Epithelial cell of proximal tubule (primary cell): ENCODE results near the gene DNAAF5. TPM values are rescaled to one million over a fixed set of nuclear protein-coding genes. Genes with fewer than 3 reads are reported as not detected.

Source experiments
- DNase-seq: peaks from one replicate; pipeline ENCODE4 v3.0.0-alpha.2; 2011; ENCODE audit warnings: low read depth
- H3K4me3 ChIP-seq: 2 replicates; pipeline ENCODE4 v1.5.1; 2011; ENCODE audit warnings: low read depth, mild to moderate bottlenecking, low read length
- total RNA-seq: library from RNA; depleted of rRNA; stranded (reverse); fragments of >200 nt; gene quantifications from 2 replicates; pipeline ENCODE4 v1.2.3, GENCODE V29; 2015
- TF ChIP-seq, protein P1 (sequence below): conservative IDR thresholded peaks from 2 replicates; pipeline ENCODE4 v1.5.1; 2012; ENCODE audit warnings: low read depth, mild to moderate bottlenecking, low read length

DNAAF5 gene
- total RNA-seq, 1 donor from 2014 or later = 64.1 TPM

GRCh38 chr7:772861-773621 is 46.5 kb downstream of the DNAAF5 start:
- no peak for DNase-seq
- H3K4me3 ChIP-seq = no peak overlapping the region
- TF ChIP-seq, protein P1, sequence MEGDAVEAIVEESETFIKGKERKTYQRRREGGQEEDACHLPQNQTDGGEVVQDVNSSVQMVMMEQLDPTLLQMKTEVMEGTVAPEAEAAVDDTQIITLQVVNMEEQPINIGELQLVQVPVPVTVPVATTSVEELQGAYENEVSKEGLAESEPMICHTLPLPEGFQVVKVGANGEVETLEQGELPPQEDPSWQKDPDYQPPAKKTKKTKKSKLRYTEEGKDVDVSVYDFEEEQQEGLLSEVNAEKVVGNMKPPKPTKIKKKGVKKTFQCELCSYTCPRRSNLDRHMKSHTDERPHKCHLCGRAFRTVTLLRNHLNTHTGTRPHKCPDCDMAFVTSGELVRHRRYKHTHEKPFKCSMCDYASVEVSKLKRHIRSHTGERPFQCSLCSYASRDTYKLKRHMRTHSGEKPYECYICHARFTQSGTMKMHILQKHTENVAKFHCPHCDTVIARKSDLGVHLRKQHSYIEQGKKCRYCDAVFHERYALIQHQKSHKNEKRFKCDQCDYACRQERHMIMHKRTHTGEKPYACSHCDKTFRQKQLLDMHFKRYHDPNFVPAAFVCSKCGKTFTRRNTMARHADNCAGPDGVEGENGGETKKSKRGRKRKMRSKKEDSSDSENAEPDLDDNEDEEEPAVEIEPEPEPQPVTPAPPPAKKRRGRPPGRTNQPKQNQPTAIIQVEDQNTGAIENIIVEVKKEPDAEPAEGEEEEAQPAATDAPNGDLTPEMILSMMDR = no peak

DNA sequence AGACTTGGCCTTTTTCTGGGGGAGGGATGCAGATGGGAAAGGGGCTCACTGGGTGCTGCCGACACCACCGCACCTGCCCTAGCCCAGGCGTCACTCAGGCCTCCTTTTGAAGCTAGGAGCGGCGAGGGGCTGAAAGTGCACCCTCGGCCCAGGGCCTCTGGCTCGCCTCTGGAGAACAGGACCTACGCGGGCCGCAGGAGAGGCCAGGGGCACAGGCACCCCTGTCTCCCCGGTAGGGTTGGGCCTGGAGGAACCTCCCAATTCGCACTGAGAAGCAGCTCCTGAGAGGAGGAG is 47.1 kb downstream of the DNAAF5 start:
- DNase-seq = no peak
- TF ChIP-seq, protein P1 = no peak
- no peak overlapping the region for H3K4me3 ChIP-seq

GRCh38 chr7:774161-775109 is 47.9 kb downstream of the DNAAF5 start:
- DNase-seq = no peak
- H3K4me3 ChIP-seq = no peak overlapping the region
- TF ChIP-seq, protein P1 = peak; percentile 69

- DNase-seq = no peak
- no peak overlapping the region for H3K4me3 ChIP-seq
- TF ChIP-seq, protein P1 = no peak
Measured at GRCh38 chr7:776381-776780, 49.9 kb downstream of the DNAAF5 start.

DNA sequence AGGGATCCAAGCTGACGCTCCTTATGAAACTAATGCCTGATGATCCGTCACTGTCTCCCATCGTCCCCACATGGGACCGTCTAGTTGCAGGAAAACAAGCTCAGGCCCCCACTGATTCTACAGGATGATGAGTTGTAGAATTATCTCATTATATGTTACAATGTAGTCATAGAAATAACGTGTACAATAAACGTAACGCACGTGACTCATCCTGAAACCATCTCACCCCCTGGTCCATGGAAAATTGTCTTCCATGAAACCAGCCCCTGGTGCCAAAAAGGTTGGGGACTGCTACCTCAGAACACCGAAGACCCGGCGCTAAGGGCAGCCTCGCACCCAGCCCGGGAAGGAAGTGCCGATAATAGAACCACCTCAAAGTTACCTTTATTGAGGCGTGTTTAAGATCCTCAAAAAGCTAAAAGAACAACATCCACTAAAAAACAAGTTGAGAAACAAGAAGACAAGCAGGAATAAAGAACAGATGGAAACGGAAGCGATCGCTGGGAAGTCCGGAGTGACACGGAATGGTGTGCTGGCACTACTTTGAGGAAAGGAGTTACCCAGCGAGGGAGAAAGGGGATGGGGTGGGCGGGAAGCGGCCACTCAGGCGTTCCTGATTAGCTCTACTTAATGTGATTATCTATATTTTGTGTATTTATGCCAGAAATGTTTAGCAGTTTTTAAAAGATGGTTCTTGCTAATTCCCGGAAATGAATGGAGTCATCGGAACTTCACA is 50.7 kb downstream of the DNAAF5 start:
- TF ChIP-seq, protein P1 = no peak
- no peak overlapping the region for H3K4me3 ChIP-seq

DNA sequence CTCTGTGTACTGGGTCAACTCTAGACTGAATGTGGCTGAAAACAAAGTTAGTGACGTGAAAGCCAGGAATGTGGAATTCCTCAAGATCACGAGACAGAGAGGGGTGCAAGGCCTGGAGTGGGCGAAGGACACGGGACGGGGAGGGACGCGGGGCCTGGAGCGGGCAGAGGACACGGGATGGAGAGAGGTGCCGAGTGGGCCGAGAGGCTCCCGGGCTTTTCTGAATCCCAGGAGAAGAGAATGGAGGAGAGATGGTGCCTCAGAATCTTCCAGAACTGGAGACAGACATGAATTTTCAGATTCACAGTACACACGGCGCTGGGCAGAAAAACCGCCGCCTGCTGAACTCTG is 51.2 kb downstream of the DNAAF5 start:
- no peak for DNase-seq
- TF ChIP-seq, protein P1 = no peak
- no peak overlapping the region for H3K4me3 ChIP-seq

More for the DNA sequence above, 50.7 kb downstream of the DNAAF5 start:
- DNase-seq = no peak
